Fibroblast of villous mesenchyme (primary cell): ENCODE measurements around the gene AMFR. TPM values are rescaled to one million over a fixed set of nuclear protein-coding genes. Genes with fewer than 3 reads are reported as not detected.
A peak's percentile ranks its signal among the peaks of the same experiment; 100 is the strongest.

ENCODE experiments used
- DNase-seq: peaks from one replicate; pipeline ENCODE4 v3.0.0-alpha.2; 2010; ENCODE audit warnings: low read depth
- H3K4me3 ChIP-seq: 2 replicates; pipeline ENCODE4 v1.5.1; 2011; ENCODE audit warnings: low read depth, mild to moderate bottlenecking, low read length
- CTCF ChIP-seq: IDR thresholded peaks from 2 replicates; pipeline ENCODE4 v1.5.1; 2012; ENCODE audit warnings: low read depth, mild to moderate bottlenecking, low read length; ENCODE audit not compliant: insufficient read depth
- total RNA-seq: library from RNA; depleted of rRNA; stranded (reverse); fragments of >200 nt; gene quantifications from 2 replicates; pipeline ENCODE4 v1.2.3, GENCODE V29; 2012

Gene AMFR
- total RNA-seq, 1 donor: 302 TPM

- no peak for TF ChIP-seq CTCF
- H3K4me3 ChIP-seq: peak overlapping the region; percentile 94
- no peak for DNase-seq
Observed at GRCh38 chr16:56450275-56450985, 25.1 kb upstream of the AMFR start.

GRCh38 chr16:56448005-56448404 is 22.7 kb upstream of the AMFR start:
- no peak for TF ChIP-seq CTCF
- H3K4me3 ChIP-seq: no peak overlapping the region
- DNase-seq: no peak

- no peak overlapping the region for H3K4me3 ChIP-seq
- TF ChIP-seq CTCF: no peak
- DNase-seq: no peak
Observed at GRCh38 chr16:56447286-56447685, 21.9 kb upstream of the AMFR start.

- TF ChIP-seq CTCF: no peak
- no peak for DNase-seq
- no peak overlapping the region for H3K4me3 ChIP-seq
Observed at GRCh38 chr16:56438038-56438437, 12.7 kb upstream of the AMFR start.

GRCh38 chr16:56436258-56436657 is 10.9 kb upstream of the AMFR start:
- no peak overlapping the region for H3K4me3 ChIP-seq
- no peak for TF ChIP-seq CTCF
- DNase-seq: no peak

- no peak for TF ChIP-seq CTCF
- no peak overlapping the region for H3K4me3 ChIP-seq
- peak; percentile 47 for DNase-seq
Observed at GRCh38 chr16:56428091-56428490, 2.7 kb upstream of the AMFR start.

GRCh38 chr16:56426585-56426984 is 1.2 kb upstream of the AMFR start:
- no peak overlapping the region for H3K4me3 ChIP-seq
- TF ChIP-seq CTCF: no peak
- DNase-seq: peak; percentile 19
